SK-N-SH treated with all-trans-retinoic acid at 6 μM for 48 hours (cell line): ENCODE results near the gene KRTAP12-2.

ENCODE experiments used
- ATAC-seq: fragments of 200-7000 bp; cut with Tn5 transposase; 3 replicates; pipeline ENCODE4 v1.9.1; 2020; ENCODE audit warnings: mild to moderate bottlenecking, moderate library complexity
- CREB5 ChIP-seq: fragments of 250-450 bp; sonication (Bioruptor Pico); IDR thresholded peaks from 2 replicates; pipeline ENCODE4 v1.5.1; 2020; ENCODE audit warnings: low read depth, mild to moderate bottlenecking, moderate library complexity
- CSDC2 ChIP-seq: fragments of 250-450 bp; sonication (Bioruptor Pico); IDR thresholded peaks from 2 replicates; pipeline ENCODE4 v1.5.0; 2020; ENCODE audit warnings: mild to moderate bottlenecking, moderate library complexity
- GLIS3 ChIP-seq: fragments of 250-450 bp; sonication (Bioruptor Pico); IDR thresholded peaks from 2 replicates; pipeline ENCODE4 v1.5.0; 2020; ENCODE audit warnings: mild to moderate bottlenecking, moderate library complexity
- ISL1 ChIP-seq: fragments of 250-450 bp; sonication (Bioruptor Pico); IDR thresholded peaks from 2 replicates; pipeline ENCODE4 v2.1.2; 2022; ENCODE audit warnings: mild to moderate bottlenecking, moderate library complexity
- PATZ1 ChIP-seq: fragments of 250-450 bp; sonication (Bioruptor Pico); IDR thresholded peaks from 2 replicates; pipeline ENCODE4 v1.8.0; 2020; ENCODE audit warnings: mild to moderate bottlenecking, moderate library complexity, borderline replicate concordance
- PPARA ChIP-seq: fragments of 250-450 bp; sonication (Bioruptor Pico); IDR thresholded peaks from 2 replicates; pipeline ENCODE4 v1.5.0; 2020; ENCODE audit warnings: mild to moderate bottlenecking, borderline replicate concordance
- TCF4 ChIP-seq: fragments of 250-450 bp; sonication (Bioruptor Pico); IDR thresholded peaks from 2 replicates; pipeline ENCODE4 v1.8.0; 2021; ENCODE audit warnings: mild to moderate bottlenecking, moderate library complexity, borderline replicate concordance
- TOX ChIP-seq: fragments of 250-450 bp; sonication (Bioruptor Pico); IDR thresholded peaks from 2 replicates; pipeline ENCODE4 v1.8.0; 2021; ENCODE audit warnings: mild to moderate bottlenecking, moderate library complexity, borderline replicate concordance
- TSHZ2 ChIP-seq: fragments of 250-450 bp; sonication (Bioruptor Pico); IDR thresholded peaks from 2 replicates; pipeline ENCODE4 v1.5.0; 2020; ENCODE audit warnings: mild to moderate bottlenecking, moderate library complexity
- ZC3H10 ChIP-seq: fragments of 250-450 bp; sonication (Bioruptor Pico); IDR thresholded peaks from 2 replicates; pipeline ENCODE4 v1.5.1; 2021; ENCODE audit warnings: mild to moderate bottlenecking, moderate library complexity
- ZFP3 ChIP-seq: fragments of 250-450 bp; sonication (Bioruptor Pico); IDR thresholded peaks from 2 replicates; pipeline ENCODE4 v1.5.0; 2020; ENCODE audit warnings: mild to moderate bottlenecking, moderate library complexity
- ZFP30 ChIP-seq: fragments of 450-650 bp; formaldehyde crosslinking; IDR thresholded peaks from 2 replicates; pipeline ENCODE4 v1.5.0; 2022; ENCODE audit warnings: mild to moderate bottlenecking, moderate library complexity
- ZNF565 ChIP-seq: fragments of 450-650 bp; formaldehyde crosslinking; conservative IDR thresholded peaks from 2 replicates; pipeline ENCODE4 v1.5.0; 2020; ENCODE audit warnings: low read depth, mild to moderate bottlenecking, moderate library complexity
- ZNF8 ChIP-seq: fragments of 450-650 bp; formaldehyde crosslinking; IDR thresholded peaks from 2 replicates; pipeline ENCODE4 v1.5.0; 2020; ENCODE audit warnings: mild to moderate bottlenecking, moderate library complexity

The KRTAP12-2 gene

GRCh38 chr21:44708213-44708865 is 41.6 kb upstream of the KRTAP12-2 start:
- TF ChIP-seq ZNF8 (CRISPR knock-in tag) (no peak), PATZ1 (CRISPR knock-in tag) (no peak), ZFP3 (CRISPR knock-in tag) (no peak), ZNF565 (CRISPR knock-in tag) (no peak), TCF4 (CRISPR knock-in tag) (no peak), PPARA (no peak)
- ATAC-seq, result no peak

GRCh38 chr21:44706706-44707581 is 40.2 kb upstream of the KRTAP12-2 start:
- TF ChIP-seq ZNF8 (CRISPR knock-in tag), result no peak
- ATAC-seq, result no peak

GRCh38 chr21:44706026-44706705 is 39.4 kb upstream of the KRTAP12-2 start:
- TF ChIP-seq CREB5 (CRISPR knock-in tag), result no peak
- no peak for TF ChIP-seq CSDC2 (CRISPR knock-in tag)
- TF ChIP-seq ZNF8 (CRISPR knock-in tag), result no peak
- TF ChIP-seq ZC3H10 (CRISPR knock-in tag), result no peak
- ATAC-seq, result no peak

GRCh38 chr21:44704636-44705001 is 37.9 kb upstream of the KRTAP12-2 start:
- TF ChIP-seq TCF4 (CRISPR knock-in tag), result no peak
- TF ChIP-seq ZFP30, result no peak
- TF ChIP-seq ZC3H10 (CRISPR knock-in tag), result no peak
- TF ChIP-seq GLIS3 (CRISPR knock-in tag), result no peak
- no peak for TF ChIP-seq TSHZ2 (CRISPR knock-in tag)
- ATAC-seq, result no peak

GRCh38 chr21:44703731-44704635 is 37.3 kb upstream of the KRTAP12-2 start:
- TF ChIP-seq ISL1 (CRISPR knock-in tag) (no peak), TCF4 (CRISPR knock-in tag) (no peak), PATZ1 (CRISPR knock-in tag) (no peak), CREB5 (CRISPR knock-in tag) (no peak), TOX (CRISPR knock-in tag) (no peak), PPARA (no peak)
- no peak for ATAC-seq
